ENCODE data around the gene TMEM116.

Gene TMEM116

GRCh38 chr12:111893287-111893686 lies 119.7 kb downstream of the TMEM116 start:
- no peak for DNase-seq (ENCODE audit: low spot score)

GRCh38 chr12:111887926-111888745 lies 124.8 kb downstream of the TMEM116 start:
- peak; percentile 43 for DNase-seq (ENCODE audit: low spot score)

- no peak for DNase-seq (ENCODE audit: low spot score)
Observed at GRCh38 chr12:111886662-111887545, 126.1 kb downstream of the TMEM116 start.

- no peak for DNase-seq (ENCODE audit: low spot score)
Observed at GRCh38 chr12:111881716-111882115, 131.2 kb downstream of the TMEM116 start.
